ENCODE measurements around the gene SLC19A1.
A peak's percentile ranks its signal among the peaks of the same experiment; 100 is the strongest.

Gene SLC19A1

DNA sequence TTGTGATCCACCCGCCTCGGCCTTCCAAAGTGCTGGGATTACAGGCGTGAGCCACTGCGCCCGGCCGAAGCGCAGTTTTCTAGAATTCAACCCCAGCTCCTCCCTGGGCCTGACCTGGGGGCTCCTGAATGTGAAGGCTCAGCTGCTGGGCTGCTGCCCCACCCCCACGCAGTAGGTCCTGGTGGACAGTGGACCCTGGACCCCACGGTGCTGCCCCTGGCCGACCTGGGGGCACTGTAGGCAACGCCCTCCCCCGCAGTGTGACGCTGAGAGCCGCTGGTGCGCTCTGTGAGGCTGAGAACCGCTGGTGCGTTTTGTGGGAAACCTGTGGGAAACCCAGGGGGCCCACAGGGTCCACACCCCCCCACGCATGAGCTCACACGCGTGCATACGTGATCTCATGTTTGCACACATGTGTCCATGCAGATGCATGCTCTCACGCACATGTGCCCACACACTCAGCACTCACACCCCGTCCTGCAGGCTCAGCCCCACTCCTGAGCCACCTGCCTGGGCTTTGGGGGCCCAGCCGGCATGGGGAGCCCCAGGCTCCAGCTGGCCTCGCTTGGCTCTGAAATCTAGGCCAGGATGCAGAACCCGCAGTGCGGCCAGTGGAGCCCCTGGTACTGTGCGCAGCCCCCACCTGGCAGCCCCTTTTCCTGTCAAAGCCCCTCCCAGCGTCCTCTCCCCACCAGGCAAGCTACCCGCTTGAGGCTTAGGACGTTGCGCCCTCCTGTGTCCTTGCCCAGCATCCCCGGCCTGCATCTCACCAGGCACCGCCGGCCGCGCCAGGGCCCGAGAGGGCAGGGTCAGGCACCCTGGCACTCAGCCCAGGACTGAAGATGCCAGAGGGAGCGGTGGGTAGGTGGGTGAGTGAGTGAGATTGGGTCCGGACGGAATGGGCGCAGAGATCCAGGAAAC is 69.5 kb downstream of the SLC19A1 start:
- peak overlapping the region; percentile 87 to 90 for H3K27ac ChIP-seq
- peaks cover 41 to 49% (median 48%) of the 10 kb centered on the region in 3 donors for H3K36me3 ChIP-seq
- H3K27me3 ChIP-seq, result no peaks in the 10 kb centered on the region
- intact Hi-C loops (cut with DNase I; ENCODE audit: low total_unique reads), result no loop called here
- H3K4me1 ChIP-seq, result peaks cover 0 to 61% (median 43%) of the 10 kb centered on the region in 4 donors
- DNase-seq, result no peak
- TF ChIP-seq, protein P1, sequence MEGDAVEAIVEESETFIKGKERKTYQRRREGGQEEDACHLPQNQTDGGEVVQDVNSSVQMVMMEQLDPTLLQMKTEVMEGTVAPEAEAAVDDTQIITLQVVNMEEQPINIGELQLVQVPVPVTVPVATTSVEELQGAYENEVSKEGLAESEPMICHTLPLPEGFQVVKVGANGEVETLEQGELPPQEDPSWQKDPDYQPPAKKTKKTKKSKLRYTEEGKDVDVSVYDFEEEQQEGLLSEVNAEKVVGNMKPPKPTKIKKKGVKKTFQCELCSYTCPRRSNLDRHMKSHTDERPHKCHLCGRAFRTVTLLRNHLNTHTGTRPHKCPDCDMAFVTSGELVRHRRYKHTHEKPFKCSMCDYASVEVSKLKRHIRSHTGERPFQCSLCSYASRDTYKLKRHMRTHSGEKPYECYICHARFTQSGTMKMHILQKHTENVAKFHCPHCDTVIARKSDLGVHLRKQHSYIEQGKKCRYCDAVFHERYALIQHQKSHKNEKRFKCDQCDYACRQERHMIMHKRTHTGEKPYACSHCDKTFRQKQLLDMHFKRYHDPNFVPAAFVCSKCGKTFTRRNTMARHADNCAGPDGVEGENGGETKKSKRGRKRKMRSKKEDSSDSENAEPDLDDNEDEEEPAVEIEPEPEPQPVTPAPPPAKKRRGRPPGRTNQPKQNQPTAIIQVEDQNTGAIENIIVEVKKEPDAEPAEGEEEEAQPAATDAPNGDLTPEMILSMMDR (IDR thresholded peaks at IDR 0.05), result no peak
- no peak overlapping the region for H3K4me3 ChIP-seq
- H3K9me3 ChIP-seq, result no peaks in the 10 kb centered on the region

- peaks cover 35 to 41% (median 39%) of the 10 kb centered on the region in 3 donors for H3K36me3 ChIP-seq
- TF ChIP-seq, protein P1 (IDR thresholded peaks at IDR 0.05), result no peak
- peaks cover 0 to 68% (median 46%) of the 10 kb centered on the region in 4 donors for H3K4me1 ChIP-seq
- no peaks in the 10 kb centered on the region for H3K9me3 ChIP-seq
- H3K27ac ChIP-seq, result peak overlapping the region; percentile 87 to 90
- intact Hi-C loops (cut with DNase I; ENCODE audit: low total_unique reads), result no loop called here
- no peak for DNase-seq
- peak overlapping the region; percentile 12 to 33 for H3K4me3 ChIP-seq
- H3K27me3 ChIP-seq, result no peaks in the 10 kb centered on the region
These were observed 70.6 kb downstream of the SLC19A1 start for GRCh38 chr21:45471525-45472221.

DNA sequence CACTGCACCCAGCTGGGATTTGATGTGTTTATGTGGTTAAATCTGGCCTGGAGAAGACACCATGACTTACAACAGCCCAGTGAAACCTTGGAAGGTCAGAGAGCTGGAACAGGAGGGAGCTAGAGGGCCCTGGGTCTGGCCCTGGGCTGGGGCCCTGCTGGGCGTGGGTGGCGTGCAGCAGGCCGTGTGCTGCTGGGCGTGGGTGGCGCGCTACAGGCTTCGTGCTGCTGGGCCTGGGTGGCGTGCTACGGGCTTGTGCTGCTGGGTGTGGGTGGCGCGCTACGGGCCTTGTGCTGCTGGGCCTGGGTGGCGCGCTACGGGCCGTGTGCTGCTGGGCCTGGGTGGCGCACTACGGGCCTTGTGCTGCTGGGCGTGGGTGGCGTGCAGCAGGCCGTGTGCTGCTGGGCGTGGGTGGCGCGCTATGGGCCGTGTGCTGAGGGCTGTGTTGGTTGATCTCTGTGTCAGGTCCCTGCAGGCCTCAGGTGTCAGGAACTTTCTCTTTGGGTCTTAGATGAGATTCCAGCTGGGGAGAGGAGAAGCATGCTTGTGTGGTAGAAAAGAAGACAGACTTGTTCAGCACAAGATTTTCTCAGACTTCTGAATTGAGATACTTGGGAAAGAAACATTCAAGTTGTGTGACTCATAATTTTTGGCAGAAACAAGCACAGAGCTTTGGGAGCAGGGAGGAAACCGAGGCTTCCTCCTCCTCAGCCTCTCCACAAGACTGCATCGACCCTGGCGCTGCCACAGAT is 71.3 kb downstream of the SLC19A1 start:
- intact Hi-C loops (cut with DNase I; ENCODE audit: low total_unique reads), result no loop called here
- DNase-seq, result no peak
- TF ChIP-seq, protein P1 (IDR thresholded peaks at IDR 0.05), result peak in 1 of 2 experiments; percentile 20
- Histone ChIP-seq H3K27ac (peak overlapping the region; percentile 87 to 90), H3K36me3 (peaks cover 29 to 34% (median 31%) of the 10 kb centered on the region in 3 donors), H3K4me3 (peak overlapping the region; percentile 12 to 33), H3K4me1 (peaks cover 0 to 74% (median 47%) of the 10 kb centered on the region in 4 donors), H3K9me3 (no peaks in the 10 kb centered on the region), H3K27me3 (no peaks in the 10 kb centered on the region)

GRCh38 chr21:45470087-45470515 is 72.1 kb downstream of the SLC19A1 start:
- H3K27ac ChIP-seq, result peak overlapping the region; percentile 87 to 90
- H3K27me3 ChIP-seq, result no peaks in the 10 kb centered on the region
- H3K9me3 ChIP-seq, result no peaks in the 10 kb centered on the region
- H3K4me1 ChIP-seq, result peaks cover 0 to 82% (median 47%) of the 10 kb centered on the region in 4 donors
- intact Hi-C loops (cut with DNase I; ENCODE audit: low total_unique reads), result no loop called here
- DNase-seq, result no peak
- TF ChIP-seq, protein P1 (IDR thresholded peaks at IDR 0.05), result no peak
- H3K36me3 ChIP-seq, result peaks cover 20 to 26% (median 23%) of the 10 kb centered on the region in 3 donors
- no peak overlapping the region for H3K4me3 ChIP-seq

All from tibial artery (tissue), 4 donors.